PC-3 (cell line): ENCODE measurements around the gene NKD1.

Source experiments
- EZH2phosphoT487 ChIP-seq: fragments of 300-600 bp; sonication (generic); IDR thresholded peaks from 2 replicates; pipeline ENCODE4 v1.6.1; 2018; ENCODE audit warnings: mild to moderate bottlenecking, antibody characterized with exemption, low read length, borderline replicate concordance
- TF ChIP-seq, protein P1 (sequence below): fragments of 300-600 bp; sonication (generic); conservative IDR thresholded peaks from 2 replicates; pipeline ENCODE4 v1.5.1; 2017; ENCODE audit warnings: antibody characterized with exemption, low read depth, mild to moderate bottlenecking, low read length

- TF ChIP-seq, protein P1, sequence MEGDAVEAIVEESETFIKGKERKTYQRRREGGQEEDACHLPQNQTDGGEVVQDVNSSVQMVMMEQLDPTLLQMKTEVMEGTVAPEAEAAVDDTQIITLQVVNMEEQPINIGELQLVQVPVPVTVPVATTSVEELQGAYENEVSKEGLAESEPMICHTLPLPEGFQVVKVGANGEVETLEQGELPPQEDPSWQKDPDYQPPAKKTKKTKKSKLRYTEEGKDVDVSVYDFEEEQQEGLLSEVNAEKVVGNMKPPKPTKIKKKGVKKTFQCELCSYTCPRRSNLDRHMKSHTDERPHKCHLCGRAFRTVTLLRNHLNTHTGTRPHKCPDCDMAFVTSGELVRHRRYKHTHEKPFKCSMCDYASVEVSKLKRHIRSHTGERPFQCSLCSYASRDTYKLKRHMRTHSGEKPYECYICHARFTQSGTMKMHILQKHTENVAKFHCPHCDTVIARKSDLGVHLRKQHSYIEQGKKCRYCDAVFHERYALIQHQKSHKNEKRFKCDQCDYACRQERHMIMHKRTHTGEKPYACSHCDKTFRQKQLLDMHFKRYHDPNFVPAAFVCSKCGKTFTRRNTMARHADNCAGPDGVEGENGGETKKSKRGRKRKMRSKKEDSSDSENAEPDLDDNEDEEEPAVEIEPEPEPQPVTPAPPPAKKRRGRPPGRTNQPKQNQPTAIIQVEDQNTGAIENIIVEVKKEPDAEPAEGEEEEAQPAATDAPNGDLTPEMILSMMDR, result no peak
- TF ChIP-seq EZH2phosphoT487, result no peak
Observed at GRCh38 chr16:50609471-50609870, 61.3 kb downstream of the NKD1 start.
